Iris pigment epithelial cell (primary cell): ENCODE results near the gene AAK1.

Source experiments
- DNase-seq: peaks from one replicate; pipeline ENCODE4 v3.0.0-alpha.2; 2011; ENCODE audit warnings: low read depth

AAK1 gene

DNA sequence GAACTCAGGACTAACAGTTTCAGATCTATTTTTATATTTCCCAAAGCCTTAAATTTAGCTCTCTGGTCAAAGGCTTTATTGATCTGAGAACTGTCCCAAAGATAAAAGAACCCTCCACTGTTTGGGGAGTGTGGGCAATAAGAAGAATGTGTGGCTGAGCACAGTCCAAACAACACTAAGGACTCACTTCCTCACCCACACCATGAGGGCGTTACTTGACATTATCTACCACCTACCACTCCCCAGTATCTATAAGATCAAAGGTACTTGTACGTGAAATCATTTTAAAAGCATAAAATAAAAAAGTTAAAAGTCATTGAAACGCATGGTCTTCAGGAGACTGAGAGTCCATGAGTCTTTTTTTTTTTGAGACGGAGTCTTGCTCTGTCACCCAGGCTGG lies 151.7 kb downstream of the AAK1 start:
- no peak for DNase-seq

DNA sequence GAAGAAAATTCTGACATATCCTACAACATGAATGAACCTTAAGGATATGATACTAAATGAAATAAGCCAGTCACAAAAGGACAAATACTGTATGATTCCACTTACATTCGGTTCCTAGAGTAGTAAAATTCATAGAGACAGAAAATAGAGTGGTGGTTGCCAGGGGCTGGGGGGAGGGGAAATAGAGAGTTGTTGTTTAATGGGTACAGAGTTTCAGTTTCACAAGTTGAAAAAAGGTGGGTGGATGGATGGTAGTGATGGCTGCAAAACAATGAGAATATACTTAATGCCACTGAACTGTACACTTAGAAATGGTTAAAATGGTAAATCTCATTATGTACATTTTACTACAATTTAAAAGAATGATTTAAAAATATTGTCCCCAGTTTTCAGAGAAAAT lies 153.1 kb downstream of the AAK1 start:
- no peak for DNase-seq

DNA sequence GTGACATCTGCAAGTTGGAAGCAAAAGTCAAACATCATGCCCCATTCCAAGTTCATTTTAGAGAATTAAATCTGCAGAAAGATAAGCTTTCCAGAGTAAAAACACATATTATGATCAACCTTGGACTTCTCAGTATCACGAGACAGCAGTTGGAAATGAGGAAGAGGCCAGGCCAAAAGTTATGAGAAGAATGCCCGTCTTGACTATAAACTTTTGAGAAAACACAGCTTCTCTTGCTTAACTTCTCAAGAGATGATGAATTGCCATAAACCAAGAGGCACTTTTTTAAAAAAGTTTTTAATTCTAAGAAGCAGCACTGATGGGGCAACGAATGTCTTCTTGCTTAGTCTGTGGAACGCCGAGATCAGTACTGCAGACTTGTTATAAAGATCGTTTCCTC lies 153.7 kb downstream of the AAK1 start:
- DNase-seq: peak; percentile 10

DNA sequence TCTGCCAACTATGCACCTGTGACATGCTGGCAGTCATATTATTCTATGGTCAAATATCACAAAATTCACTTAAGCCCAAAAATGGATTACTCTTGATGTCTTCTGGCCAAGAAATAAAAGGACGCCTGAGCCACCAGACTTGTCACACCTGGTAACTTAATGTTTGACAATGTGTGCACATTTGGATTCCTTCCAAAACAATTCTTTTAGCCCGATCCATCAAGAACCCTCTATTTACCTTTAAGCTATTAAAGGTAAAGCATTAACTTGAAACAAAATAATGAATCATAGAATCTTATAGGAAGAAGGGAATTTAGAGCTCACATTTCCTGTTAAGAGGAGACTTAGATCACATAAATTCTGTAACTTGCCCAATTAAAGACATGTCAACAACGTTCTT lies 159.8 kb downstream of the AAK1 start:
- no peak for DNase-seq

DNA sequence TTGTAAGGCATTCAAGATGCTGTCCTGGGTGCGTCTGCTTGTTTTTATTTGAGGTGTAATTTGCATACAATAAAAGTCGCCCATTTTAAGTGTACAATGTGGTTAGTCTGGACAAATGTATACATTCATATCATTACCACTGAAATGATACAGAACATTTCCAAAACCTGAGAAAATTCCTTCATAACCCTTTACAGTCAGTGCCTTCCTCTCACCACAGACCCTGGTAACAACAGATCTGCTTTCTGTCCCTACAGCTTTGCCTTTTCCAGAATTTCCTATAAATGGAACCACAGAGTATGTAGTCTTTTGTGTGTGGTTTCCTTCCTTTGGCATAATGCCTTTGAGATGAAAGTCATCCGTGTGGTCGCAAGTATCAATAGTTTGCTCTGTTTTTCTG lies 160.5 kb downstream of the AAK1 start:
- no peak for DNase-seq

DNA sequence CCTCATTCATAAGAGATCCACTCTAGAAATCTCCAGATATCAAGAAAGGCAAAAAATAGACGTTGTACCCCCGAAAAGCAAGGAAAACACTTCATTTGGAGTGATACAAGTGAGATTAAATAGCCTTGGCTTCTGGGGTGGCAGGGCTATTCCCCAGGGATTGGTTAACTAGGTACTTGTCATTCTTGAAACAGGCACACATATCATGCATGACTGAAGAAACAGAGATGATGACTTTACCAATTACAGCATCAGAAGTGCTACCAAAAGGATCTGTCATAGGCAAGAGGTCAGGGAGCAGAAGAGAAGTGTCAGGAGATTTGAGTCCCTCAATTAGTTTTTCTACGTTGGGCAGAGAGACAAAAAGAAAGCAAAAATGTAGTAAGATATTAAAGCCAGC lies 161.1 kb downstream of the AAK1 start:
- no peak for DNase-seq

DNA sequence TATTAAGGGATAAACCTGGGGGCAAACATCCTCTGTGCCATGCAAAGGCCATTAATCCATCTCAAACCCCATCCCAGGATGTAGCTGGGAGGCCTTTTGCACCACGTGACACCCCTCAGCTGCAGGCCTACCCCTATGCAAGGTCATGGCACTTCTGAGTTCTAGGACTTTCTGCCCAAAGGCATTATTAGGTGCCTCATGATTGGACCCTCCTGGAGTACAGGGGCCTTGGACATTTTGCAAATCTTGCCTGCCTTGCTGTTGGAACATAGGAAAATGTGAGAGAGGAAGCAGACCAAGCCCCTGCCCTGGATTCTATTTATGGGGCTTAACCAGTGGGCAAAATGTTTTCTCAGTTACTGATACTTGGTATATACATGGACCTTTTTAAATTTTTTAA lies 162.1 kb downstream of the AAK1 start:
- DNase-seq: no peak

DNA sequence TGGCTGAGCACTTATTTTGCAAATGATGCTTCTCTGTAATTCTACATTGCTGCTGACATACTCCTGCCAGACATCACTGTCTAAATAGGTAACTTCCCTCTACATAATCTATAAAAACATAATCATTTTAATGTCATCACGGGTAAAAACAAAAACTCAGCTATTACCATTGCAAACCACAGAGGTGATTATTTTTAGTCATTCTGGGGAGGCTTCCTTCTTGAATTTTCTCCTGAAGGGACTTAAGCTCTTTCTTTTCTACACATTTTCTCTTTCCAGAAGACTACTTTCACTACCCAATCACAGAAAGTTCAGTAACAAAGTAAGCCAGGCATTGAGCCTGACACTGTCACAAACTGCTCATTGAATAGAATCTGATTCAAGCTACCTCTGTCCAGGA lies 165.9 kb downstream of the AAK1 start:
- DNase-seq: no peak

DNA sequence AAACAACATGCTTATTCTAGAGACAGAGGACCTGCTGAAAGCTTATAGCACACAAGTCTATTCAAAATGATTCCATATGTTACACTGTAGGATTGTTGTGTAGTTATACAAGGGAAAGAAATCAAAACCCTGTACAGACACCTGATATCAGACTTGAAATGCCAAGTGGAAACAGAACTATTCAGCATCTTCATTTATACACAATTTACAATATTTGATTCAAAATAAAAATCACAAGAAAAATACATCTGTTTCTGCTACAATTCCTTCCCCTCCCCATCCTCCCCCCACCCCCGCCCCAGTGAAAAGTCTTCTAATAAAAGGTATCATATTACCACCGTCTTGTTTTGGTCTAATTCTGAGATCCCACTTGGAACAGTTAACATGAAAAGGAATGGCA lies 168.9 kb downstream of the AAK1 start:
- no peak for DNase-seq

DNA sequence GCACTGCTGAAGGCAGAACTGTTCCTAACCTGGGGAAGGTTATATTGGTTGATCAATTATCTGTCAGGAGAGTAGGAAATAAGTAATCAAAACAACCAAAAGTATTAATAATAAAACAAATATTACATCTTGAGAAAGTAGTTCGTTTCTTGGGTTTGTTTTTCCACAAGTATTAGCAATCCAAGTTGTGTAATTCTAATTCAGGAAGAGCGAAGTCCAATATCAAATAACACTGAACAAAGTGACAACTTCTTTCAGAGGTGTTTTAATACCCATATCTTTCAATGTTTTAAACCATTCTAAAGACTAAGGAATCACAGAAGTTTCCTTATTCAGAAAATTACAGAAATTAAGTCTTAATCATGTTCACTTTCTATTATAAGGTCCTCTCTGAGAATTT lies 171.7 kb downstream of the AAK1 start:
- DNase-seq: no peak

DNA sequence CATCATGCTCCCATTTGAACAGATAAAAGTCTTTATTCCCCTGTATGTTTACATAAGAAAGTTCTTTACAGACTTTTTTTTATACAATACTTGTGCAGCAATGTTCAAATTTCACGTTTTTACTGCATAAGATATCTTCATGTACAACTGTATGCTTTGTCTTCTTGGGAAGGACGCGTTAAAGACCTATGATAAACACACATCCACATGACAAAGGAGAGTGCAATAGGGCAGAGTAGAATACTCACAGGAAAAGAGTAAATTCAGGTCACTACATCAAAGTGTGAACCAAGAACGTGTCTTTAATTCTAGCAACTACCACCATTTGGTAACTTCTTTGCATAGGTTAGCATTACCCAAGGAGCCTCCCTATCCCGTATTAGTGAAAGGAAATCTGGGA lies 172.6 kb downstream of the AAK1 start:
- DNase-seq: no peak

DNA sequence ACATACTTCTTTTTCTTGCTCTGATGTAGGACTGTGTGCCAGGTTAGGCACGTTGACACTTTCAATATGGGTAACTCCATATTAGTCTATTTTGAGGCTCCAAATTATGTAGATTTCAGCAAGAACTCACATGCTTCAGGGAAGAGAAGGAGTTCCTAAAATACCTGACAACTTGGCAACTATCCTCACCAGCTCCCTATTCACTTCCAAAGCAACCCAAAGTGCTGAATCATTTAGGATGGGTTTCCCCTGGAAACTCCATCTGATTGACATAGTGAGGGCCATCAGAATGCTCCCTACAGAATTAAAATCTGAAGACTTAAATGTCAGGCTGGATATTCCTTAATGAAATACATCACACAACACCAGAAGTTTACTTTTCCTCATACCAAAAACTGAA lies 173.8 kb downstream of the AAK1 start:
- DNase-seq: no peak

DNA sequence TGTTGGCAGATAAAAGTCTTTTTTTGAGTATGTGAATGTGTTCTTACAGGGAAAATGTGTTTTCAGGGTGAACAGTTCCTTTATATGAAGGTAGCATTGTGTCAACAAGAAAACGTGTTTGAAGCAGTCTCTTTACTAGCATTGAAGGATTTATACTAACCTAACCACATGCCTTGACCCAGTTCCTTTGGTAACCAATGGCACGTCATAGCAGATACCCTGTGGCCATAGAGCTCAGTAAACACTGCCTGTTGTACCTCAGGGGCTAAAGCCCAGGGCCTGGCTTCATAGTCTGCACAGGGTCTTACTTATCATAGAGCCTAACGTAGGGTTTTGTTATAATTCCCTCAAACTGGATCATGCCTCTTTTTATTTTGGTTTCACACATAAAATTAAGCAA lies 174.2 kb downstream of the AAK1 start:
- DNase-seq: no peak

DNA sequence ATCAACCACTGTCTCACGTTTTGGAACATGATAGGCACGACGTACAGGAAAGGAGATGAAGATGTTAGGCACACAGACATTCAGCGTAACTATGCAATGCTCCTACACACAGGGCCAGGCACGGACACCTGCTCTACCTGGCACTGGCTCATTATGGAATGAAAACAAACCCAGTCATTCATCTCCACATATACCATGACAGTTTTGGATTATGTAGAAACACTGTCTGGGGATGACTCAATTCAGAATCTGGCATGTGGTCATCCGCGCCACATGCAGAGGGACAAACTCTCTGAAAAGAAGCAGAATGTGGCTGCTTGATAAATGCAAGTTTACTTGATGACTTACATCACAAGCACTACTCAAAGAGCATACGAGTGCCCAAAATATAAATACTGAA lies 176.8 kb downstream of the AAK1 start:
- peak; percentile 27 for DNase-seq

DNA sequence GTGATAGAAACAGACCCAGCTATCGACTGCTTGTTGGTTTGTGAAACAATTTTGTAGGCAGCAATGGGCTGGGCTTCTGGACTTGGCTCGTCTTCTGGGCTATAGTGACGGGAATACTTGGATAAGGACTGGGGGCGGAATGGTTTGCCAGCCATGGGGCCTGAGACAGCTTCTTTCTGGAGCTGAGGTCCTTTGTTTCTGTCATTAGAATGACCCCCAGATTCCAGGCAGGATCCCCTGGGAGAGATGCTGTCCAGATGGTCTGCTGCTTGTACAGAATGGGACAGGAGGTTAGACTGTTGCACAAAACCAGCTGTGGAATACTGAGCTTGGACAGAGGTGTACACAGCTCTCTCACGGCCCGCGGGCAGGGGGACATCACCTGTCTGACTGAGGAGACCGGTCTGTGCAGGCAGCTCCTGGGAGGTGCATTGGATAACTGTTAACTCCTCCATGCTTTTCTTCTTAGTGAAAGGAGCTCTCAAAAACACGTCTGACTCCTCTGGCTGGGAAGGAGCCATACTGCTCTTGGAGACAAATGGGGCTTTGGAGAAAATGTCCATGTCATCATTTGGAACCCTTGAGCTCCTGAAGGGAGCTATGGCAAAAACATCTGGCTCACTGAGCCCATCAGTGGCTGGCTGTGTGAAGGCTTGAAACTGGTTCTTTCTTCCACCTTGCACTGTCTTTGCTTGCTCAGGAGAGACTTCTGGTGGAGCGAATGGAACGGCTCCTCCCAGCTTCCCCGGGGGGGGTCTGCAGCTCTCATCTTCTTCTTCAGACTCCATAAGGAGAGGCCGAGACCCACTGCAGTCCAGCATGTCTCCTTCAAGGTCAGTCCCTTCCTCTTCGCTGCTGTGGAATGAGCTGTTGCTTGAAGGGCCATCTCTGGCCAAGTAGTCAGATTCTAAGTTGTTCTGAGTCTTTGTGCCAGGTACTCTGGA lies 177.8 kb downstream of the AAK1 start:
- no peak for DNase-seq

DNA sequence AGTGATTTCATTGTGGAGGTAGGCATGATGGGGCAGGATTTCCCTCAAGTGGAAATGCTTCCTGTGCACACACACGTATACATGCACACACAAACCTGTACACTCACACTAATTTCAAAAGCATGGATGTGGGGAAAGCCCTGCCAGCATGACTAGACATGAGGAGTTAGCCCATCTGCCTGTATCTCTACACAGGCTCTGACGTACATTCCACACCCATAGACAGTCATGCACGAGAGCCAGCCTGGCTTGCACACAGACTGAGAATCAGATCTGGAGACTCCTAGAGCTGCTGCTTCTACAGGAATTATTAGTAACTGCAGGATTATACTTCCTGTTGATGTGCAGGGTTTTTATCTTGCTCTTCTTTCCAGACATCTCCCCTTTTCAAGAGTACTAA lies 179.0 kb downstream of the AAK1 start:
- DNase-seq: peak; percentile 79

DNA sequence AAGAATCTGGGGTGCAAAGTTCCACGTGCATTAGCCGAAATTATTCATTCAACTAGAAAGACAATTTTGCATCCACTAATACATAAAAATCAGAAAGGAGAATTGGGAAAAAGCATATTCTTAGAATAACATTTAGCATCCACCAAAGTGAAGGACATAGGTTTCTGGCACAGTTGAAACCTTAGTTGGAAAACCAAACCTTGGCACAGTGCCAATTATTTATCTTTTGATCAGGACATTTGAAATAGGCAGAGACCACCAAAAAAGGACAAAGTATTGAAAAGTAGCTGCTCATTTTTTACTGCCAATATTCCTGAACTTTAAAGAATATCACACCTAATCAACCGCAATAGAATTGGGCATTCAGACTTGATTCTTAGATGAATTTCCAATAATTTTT lies 180.8 kb downstream of the AAK1 start:
- no peak for DNase-seq

DNA sequence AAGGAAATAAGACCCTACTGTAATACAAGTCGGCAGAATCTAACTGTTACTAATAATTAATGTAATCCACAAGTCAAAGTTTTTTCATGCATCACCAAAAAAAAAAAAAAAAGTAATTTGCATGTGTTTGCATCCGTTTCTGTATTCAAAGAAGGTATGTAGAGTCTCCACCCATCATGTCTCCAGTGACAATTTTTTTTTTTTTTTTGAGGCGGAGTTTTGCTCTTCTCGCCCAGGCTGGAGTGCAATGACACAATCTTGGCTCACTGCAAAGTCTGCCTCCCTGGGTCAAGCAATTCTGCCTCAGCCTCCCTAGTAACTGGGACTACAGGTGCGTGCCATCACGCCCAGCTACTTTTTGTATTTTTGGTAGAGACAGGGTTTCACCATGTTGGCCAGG lies 182.1 kb downstream of the AAK1 start:
- no peak for DNase-seq

DNA sequence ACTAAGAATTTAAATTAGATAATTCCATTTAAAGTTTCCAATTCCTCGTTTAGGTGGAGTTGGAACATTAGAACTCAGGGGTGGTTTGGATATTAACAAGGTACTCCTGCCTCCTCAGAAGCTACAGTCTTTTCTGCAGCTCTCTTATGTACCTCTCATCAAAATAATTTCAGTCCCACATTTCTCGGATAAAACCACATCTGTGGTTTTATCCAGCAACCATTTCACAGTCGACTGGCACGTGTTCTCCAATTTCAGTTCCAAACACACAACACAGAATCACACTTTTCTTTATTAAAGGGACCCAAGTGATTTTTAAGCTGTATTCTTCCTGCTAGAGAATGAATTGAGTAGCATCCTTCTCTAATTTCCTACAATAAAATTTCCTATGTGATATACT lies 183.6 kb downstream of the AAK1 start:
- DNase-seq: no peak

DNA sequence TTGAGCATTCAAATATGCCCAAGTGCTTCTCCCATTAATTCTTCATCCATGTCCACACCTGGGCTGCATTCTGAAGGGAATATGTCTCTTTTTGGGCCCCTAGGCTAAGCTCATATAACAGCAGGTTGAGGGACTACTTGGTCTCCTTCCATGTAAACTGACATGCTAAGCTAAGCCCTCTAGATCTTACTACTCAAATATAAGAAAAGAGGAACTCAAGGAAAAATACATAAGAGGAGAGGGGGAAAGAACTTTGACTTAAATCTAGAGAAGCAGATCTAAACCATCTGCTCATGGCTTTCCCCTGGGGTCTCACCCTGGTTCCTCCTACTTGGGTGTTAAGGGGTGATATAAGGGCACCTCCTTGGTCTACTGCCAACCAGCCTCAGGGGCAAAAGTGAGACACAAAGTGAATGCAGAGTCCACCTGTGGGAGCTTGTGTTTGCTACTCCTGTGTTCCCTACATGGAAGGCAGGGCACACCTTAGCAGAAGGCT lies 186.5 kb downstream of the AAK1 start:
- no peak for DNase-seq

DNA sequence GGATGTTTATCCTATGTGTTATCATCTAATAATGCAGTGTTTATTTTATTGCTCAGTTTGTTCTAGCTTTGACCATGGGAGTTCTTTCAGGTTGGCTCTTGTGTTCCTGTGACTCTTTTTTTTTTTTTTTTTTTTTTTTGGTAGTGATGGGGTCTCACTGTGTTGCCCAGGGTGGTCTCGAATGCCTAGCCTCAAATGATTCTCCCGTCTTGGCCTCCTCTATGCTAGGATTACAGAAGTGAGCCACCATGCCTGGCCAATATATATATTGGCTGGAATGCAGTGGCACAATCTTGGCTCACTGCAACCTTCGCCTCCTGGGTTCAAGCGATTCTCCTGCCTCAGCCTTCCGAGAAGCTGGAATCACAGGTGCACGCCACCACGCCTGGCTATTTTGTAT lies 187.4 kb downstream of the AAK1 start:
- no peak for DNase-seq

DNA sequence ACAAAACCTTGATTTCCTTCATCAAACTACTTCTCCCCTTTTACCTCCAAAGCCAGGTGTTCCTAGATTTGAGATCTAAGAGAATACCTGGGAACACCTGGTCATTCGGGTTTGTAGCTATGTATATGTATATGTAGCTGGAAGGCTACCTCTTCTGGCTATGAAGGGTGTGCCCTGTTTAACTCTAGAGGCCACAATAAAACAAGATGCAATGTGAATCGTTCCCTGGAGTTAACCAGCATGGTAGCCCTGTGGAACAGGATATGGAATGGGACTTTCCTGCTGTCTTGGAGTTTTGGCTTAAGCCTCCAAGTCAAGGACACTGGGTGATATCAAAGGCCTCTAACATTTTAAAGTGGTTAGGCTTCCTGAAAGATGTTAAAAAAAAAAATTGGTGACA lies 188.6 kb downstream of the AAK1 start:
- DNase-seq: no peak

DNA sequence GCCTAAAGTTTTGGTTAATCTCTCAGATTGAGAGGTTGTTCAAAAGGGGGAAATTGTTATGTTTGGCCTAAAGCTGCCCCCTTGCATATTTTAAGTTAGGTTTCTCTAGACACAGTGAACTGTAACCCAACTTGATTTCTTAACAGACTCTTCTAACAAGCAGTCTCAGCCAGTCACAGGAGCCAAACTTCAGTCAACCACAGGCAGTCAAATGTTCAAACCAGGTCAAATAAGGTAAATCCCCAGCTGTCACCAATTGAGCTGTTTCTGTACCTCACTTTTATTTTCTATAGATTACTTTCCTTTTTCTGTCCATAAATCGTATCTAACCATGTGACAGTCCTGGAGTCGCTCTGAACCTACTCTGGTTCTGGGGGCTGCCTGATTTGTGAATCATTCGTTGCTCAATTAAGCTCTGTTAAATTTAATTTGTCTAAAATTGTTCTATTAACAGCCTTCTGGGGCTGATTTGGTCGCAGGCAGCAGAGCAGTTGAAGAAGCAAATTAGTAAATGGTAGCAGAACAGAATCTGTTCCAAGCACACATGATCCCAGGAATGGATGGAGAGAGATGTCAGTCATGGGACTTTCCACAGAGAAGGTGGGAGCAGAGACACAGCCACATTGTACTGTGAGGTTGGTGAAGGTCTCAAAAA lies 189.9 kb downstream of the AAK1 start:
- DNase-seq: peak; percentile 36

DNA sequence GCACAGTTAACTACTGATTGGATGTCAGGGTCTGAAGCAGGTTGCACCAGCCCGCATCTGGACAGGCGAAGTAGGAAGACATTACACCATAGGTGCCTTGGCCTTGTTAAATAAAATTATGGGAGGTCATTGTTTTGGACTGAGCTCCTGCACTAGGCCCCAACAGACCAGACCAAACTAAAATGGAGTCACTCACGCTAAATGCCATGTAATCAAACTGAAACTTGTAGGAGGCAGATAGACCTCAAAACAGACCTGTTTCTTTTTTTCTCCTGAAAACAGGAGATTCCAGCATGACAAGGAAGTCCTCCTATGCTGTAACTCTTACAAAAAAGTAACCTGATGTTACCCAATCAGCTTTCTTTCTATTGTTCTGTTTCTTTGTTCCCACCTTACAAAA lies 190.9 kb downstream of the AAK1 start:
- no peak for DNase-seq
